NCI-H1436 (cell line): ENCODE results near the gene LCE1E.

Experiments
- DNase-seq: peaks from one replicate; lab custom pipeline; 2025; lab: John Stamatoyannopoulos, UW

The LCE1E gene

GRCh38 chr1:152786077-152786476 lies at the start of gene LCE1E:
Gene LCE1E (plus strand): TSS chr1:152786257. CDS start chr1:152787300, 1,043 bp downstream.
- no peak for DNase-seq

- no peak for DNase-seq
Measured at GRCh38 chr1:152737997-152738396, 48.1 kb upstream of the LCE1E start.

- DNase-seq: no peak
Measured at GRCh38 chr1:152739841-152740240, 46.2 kb upstream of the LCE1E start.

- no peak for DNase-seq
Measured at GRCh38 chr1:152741656-152742055, 44.4 kb upstream of the LCE1E start.

GRCh38 chr1:152743371-152744145 lies 42.5 kb upstream of the LCE1E start:
- no peak for DNase-seq

GRCh38 chr1:152745289-152745704 lies 40.8 kb upstream of the LCE1E start:
- DNase-seq: no peak

GRCh38 chr1:152745765-152746444 lies 40.2 kb upstream of the LCE1E start:
- no peak for DNase-seq

- DNase-seq: no peak
Measured at GRCh38 chr1:152747831-152748230, 38.2 kb upstream of the LCE1E start.

GRCh38 chr1:152752225-152752624 lies 33.8 kb upstream of the LCE1E start:
- no peak for DNase-seq

- no peak for DNase-seq
Measured at GRCh38 chr1:152753586-152753985, 32.5 kb upstream of the LCE1E start.

- DNase-seq: no peak
Measured at GRCh38 chr1:152756872-152757271, 29.2 kb upstream of the LCE1E start.

GRCh38 chr1:152757747-152758146 lies 28.3 kb upstream of the LCE1E start, which contains the start of gene KPRP:
Gene KPRP (plus strand): TSS chr1:152758025. CDS start chr1:152759589, 1,564 bp downstream.
- no peak for DNase-seq

- DNase-seq: no peak
Measured at GRCh38 chr1:152758636-152759035, 27.4 kb upstream of the LCE1E start.

- DNase-seq: no peak
Measured at GRCh38 chr1:152759453-152760173, 26.4 kb upstream of the LCE1E start.

GRCh38 chr1:152760551-152761190 lies 25.4 kb upstream of the LCE1E start:
- DNase-seq: no peak

- no peak for DNase-seq
Measured at GRCh38 chr1:152761609-152762213, 24.3 kb upstream of the LCE1E start.

GRCh38 chr1:152768847-152769533 lies 17.1 kb upstream of the LCE1E start:
- DNase-seq: no peak

GRCh38 chr1:152770411-152770810 lies 15.6 kb upstream of the LCE1E start:
- DNase-seq: no peak

- DNase-seq: no peak
Measured at GRCh38 chr1:152774875-152775274, 11.2 kb upstream of the LCE1E start, which contains the start of gene LCE1F. Gene LCE1F (plus strand): TSS chr1:152775140. CDS start chr1:152776372, 1,232 bp downstream.

- DNase-seq: no peak
Measured at GRCh38 chr1:152776361-152776760, 9.7 kb upstream of the LCE1E start.

- DNase-seq: no peak
Measured at GRCh38 chr1:152777510-152778137, 8.4 kb upstream of the LCE1E start.
